ENCODE results near the gene SART3.

DNA sequence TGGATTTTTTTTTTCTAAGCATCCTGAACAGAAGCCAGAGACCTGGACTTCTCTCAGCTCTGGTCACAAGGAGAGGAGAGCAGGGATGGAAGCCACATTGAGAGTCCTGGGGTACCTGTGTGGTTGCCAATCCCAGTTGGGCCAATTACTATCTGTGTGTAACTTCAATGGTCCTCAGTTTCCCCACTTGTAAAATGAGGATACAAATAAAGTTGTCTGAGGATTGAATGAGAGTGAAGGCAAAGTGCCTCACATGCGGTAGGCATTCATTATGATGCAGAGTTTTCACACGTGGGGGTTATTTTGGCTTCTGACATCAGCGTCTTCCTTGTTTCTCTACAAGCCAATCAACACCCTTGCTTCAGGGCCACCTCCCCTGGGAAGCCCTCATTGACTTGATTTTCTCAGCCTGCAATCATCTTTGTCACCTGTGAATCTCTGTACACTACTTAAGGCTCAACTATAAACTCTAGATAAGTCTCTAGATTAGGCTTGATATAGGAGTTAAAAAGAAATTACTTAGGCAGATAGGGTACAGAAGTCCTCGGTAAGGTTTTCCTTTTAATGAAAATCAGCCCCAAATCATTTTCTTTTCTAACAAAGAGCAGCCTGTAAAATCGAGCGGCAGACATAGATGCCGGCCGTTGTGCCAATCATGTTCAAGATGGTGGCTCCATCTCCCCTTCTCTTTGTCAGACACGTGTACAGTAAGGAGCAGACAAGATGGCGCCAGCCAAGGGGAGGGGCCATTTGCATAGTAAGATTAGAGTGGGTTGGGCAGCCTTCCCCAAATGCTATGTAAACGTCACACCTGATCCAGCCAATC lies 83.7 kb downstream of the SART3 start:
- TF ChIP-seq, protein P1, sequence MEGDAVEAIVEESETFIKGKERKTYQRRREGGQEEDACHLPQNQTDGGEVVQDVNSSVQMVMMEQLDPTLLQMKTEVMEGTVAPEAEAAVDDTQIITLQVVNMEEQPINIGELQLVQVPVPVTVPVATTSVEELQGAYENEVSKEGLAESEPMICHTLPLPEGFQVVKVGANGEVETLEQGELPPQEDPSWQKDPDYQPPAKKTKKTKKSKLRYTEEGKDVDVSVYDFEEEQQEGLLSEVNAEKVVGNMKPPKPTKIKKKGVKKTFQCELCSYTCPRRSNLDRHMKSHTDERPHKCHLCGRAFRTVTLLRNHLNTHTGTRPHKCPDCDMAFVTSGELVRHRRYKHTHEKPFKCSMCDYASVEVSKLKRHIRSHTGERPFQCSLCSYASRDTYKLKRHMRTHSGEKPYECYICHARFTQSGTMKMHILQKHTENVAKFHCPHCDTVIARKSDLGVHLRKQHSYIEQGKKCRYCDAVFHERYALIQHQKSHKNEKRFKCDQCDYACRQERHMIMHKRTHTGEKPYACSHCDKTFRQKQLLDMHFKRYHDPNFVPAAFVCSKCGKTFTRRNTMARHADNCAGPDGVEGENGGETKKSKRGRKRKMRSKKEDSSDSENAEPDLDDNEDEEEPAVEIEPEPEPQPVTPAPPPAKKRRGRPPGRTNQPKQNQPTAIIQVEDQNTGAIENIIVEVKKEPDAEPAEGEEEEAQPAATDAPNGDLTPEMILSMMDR (IDR thresholded peaks at IDR 0.05) = no peak
- TF ChIP-seq POLR2AphosphoS5 (IDR thresholded peaks at IDR 0.05) (no peak), POLR2A (IDR thresholded peaks at IDR 0.05) (no peak)

All from prostate gland (tissue), 2 donors.